GDM1 (cell line): Measurements from ENCODE around the gene FANCF.

Experiments
- DNase-seq: peaks from one replicate; lab custom pipeline; 2025; lab: John Stamatoyannopoulos, UW

Gene FANCF

DNA sequence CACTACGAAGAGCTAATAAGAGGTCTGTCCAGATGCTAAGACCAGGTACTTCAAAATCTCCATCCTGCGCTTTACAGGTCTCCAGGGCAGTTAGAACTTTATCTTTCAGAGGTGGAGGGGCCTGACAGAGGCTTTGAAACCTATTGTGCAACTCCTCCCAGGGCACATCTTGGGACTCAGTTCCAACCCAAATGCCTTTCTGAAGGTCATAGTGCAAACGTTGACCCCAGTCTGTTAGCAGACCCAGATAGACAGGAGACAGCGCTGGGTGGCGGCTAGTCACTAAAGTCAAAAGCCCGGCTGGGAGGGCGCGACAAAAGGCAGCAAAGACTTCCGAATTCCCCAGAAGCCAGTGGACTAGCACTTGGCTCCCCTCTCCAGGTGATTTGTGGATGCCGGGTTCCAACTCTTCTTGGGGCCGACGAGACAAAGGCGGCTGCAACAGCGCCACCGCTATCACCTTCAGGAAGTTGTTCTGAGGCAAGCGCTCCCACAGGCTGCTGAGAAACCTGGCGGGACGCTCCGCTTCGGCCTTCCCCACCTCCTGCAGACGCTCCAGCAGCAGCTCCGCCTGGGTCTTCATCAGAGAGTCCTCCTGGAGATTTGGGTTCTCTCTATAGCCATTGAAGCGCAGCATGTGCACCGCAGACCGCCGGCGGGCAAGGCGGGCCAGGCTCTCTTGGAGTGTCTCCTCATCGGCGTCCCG is 728 bp downstream of the FANCF start:
- no peak for DNase-seq

DNA sequence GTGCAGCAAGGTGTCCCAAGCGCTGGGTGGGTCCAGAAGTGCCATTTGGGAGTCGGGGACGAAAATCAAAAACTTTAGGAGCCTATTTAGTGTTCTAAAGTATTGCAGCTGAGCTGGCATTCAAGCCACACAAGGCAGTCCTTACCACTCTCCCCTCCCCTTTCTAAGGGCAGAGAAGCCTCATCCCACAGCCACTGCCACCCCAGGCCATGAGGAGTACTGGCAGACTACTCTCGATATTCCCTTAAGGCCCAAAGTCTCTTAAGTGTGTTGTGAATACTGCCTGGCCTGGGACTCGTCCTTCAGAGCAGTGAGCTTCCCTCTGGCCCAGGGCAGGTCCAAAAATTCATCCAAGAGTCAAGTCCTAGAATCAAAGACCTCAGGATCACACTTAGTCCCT is 7.8 kb downstream of the FANCF start:
- no peak for DNase-seq

DNA sequence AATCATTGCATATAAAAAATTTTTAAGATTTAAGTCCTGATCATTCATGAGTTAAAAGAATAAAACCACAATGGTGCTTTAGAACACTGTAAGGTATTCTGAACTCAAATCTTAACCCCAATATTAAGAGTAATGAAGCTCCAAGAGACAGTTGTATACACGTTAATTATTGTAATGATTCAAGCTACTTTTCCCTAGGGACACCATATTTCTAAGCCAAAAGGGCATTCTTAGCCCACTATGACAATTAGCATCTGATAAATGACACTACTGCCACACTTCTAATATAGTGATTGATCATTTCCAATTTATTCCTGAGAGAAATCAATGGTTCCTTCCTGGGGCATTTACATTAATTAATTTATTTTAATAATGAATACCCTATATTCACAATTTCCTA is 21.7 kb downstream of the FANCF start:
- DNase-seq, result no peak

DNA sequence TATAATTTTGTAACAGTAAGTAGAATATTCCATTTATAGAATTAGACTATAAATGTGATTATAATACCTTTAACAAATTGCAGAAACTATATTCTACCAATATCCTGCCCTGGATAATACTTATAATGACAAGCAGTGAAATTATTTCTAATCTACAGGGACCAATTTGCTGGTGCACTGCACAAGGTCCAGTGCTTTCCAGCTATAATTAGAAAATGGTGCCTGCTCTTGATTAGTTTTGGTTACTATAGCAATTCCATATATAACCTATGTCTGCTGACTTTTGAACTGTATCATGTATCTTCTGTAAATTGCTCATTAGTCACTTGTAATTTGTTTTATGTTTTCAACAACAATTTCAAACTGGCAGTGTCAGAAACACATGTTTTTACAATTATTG is 23.1 kb downstream of the FANCF start:
- no peak for DNase-seq

DNA sequence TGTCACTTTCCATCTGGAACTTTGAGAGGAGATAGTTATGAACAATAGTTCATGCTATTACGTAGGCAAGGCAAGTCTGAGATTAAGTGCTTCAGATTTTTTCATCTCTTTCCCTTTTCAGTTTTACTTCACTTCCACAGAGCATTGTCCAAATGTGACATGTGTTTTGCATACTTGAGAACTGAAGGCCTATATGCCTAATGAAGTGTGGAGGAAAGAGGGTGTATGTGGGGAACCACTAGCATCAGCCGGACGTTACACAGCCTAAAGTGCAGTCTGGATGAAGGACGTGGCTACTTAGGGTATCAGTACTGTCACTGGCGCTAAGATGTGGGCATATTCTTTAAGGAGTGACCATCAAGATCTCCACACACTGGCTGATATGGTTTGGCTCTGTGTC is 26.2 kb downstream of the FANCF start:
- DNase-seq, result no peak

DNA sequence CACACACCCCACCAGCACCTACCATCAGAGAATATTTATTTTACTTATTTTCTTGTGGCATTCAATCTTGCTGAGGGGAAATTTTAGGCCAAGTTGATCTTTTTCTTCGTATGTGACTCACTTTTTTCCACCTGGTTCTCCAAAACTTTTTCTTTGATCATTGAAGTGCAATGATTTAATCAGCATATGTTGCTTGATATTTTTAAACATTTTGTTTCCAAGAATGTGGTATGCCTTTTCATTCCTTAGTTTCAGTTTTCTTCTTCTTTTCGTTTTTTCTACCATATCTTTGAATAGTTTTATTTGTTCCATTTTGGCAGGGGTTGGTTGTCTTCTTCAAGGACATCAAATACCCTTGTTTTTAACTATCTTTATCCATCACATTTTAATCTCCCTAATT is 28.6 kb downstream of the FANCF start:
- no peak for DNase-seq

DNA sequence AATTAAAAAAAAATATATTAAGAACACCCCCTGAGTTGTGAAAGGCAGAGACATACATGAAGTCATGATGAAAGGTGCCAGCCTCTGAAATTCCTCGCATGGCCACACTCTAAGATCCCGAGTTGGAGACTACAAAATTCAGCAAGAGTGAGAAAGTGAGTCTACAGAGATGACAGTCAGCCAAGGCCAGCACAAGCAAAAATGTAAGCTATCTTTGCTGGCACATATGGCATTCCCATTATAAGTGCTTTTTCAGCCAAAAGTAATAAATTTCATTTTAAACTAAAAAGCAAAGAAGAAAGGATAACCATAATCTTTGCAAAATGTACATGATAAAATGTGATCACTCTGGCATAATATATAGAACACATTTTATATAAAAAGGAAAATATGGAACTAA is 40.6 kb downstream of the FANCF start:
- DNase-seq, result no peak

DNA sequence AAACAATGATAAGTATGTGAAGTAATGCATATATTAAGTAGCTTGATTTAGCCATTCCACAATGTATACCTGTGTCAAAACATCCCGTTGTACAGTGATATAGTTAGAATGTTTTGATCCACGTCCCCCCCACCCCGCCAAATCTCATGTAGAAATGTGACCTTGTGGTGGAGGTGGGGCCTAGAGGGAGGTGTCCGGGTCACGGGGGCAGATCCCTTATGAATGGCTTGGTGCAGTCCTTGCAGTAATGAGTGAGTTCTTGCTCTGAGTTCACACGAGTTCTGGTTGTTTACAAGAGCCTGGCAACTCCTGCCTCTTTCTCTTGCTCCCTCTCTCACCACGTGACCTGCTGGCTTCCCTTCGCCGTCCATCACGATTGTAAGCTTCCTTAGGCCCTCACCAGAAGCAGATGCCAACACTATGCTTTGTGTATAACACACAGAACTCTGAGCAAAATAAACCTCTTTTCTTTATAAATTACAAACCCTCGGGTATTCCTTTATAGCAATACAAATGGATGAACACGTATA is 41.6 kb downstream of the FANCF start:
- DNase-seq, result no peak

DNA sequence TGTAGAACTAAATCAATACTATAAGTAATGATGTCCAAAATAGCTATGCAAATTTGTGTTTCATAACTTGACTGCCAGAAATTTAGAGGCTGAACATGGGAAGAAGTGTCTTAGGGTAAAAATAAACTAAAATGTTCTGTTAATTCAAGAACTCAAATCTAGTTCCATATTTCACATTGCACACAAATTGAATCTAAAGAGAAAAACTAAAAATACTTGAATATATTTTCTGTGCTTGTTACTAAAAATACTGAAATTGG is 43.5 kb downstream of the FANCF start:
- DNase-seq, result no peak

DNA sequence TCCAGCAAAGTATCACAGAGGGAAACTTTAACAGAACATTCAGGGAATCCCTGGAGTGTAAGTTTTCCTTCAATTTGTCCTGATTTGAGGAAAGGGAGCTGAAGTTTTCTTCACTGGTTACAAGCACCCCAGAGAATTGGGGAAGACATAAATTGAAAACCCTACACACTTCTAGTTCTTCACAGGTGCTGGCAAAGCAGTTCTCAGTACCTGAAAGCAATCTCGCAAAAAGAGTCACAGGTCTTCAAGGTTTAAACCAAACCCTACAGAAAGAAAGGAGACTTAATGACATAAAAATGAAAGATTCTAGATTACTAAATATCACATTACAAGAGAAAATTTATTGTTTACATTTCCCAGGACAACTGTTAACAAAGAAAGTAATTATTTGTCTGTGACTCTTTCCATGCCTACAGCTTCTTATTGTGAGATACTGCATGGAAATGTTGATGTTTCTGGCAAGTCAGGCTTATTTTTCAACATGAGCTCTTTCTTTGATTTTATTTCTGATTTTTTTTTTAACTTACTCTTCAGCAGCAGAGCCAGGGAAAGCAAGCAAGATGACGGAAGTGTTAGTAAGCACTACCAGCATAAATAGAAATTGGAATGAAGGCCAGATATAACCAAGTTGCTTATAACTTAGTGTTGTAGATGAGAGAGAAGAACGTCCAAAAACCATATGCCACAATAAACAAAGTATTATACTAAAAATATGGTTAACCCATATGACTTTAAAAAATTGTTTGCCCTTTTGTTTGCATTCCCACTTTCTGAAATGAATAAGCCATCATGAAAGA is 44.1 kb downstream of the FANCF start:
- no peak for DNase-seq

DNA sequence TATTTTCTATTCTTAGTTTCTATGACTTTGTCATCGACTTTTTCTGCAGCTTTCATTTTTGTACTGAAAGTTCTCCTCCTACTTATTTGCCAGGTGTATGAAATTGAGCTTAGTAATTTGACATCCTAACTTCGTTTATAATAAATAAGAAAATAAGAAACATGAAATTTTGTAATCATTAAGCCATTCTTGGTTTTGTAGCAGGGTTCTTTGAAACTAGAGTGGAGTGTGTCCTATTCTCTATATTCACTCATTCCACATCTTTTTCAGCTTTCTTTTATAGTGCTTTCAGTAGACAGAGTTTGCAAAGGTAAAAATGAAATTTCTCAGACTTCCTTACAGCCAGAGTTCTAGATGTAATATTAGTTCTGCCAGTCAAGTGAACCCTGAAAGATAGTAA is 47.8 kb downstream of the FANCF start:
- no peak for DNase-seq
